HEK293T (cell line): ENCODE measurements around the gene ENDOU.

Experiments
- ARNT ChIP-seq: fragments of 450-650 bp; IDR thresholded peaks from 2 replicates; pipeline ENCODE4 v1.6.1; 2017; ENCODE audit warnings: mild to moderate bottlenecking
- BHLHE40 ChIP-seq: fragments of 450-650 bp; IDR thresholded peaks from 2 replicates; pipeline ENCODE4 v1.6.1; 2016; ENCODE audit warnings: mild to moderate bottlenecking, moderate library complexity, borderline replicate concordance
- CTBP1 ChIP-seq: fragments of 450-650 bp; IDR thresholded peaks from 2 replicates; pipeline ENCODE4 v1.6.1; 2016; ENCODE audit warnings: borderline replicate concordance
- ELF4 ChIP-seq: fragments of 450-650 bp; IDR thresholded peaks from 2 replicates; pipeline ENCODE4 v1.6.1; 2017; ENCODE audit warnings: antibody characterized with exemption
- FOXA1 ChIP-seq: fragments of 450-650 bp; IDR thresholded peaks from 2 replicates; pipeline ENCODE4 v1.6.1; 2016; ENCODE audit warnings: mild to moderate bottlenecking
- FOXK2 ChIP-seq: fragments of 450-650 bp; IDR thresholded peaks from 2 replicates; pipeline ENCODE4 v1.6.1; 2016; ENCODE audit warnings: mild to moderate bottlenecking
- FOXM1 ChIP-seq: fragments of 450-650 bp; IDR thresholded peaks from 2 replicates; pipeline ENCODE4 v1.6.1; 2017; ENCODE audit warnings: mild to moderate bottlenecking, borderline replicate concordance
- HDGF ChIP-seq: fragments of 450-650 bp; IDR thresholded peaks from 2 replicates; pipeline ENCODE4 v1.6.1; 2017; ENCODE audit warnings: antibody characterized with exemption, borderline replicate concordance
- L3MBTL2 ChIP-seq: fragments of 450-650 bp; conservative IDR thresholded peaks from 2 replicates; pipeline ENCODE4 v1.6.1; 2016; ENCODE audit warnings: mild to moderate bottlenecking
- LEF1 ChIP-seq: fragments of 450-650 bp; IDR thresholded peaks from 2 replicates; pipeline ENCODE4 v1.6.1; 2017; ENCODE audit warnings: mild to moderate bottlenecking, borderline replicate concordance
- SP1 ChIP-seq: fragments of 450-650 bp; IDR thresholded peaks from 2 replicates; pipeline ENCODE4 v1.6.1; 2017
- SUZ12 ChIP-seq: fragments of 450-650 bp; IDR thresholded peaks from 2 replicates; pipeline ENCODE4 v1.6.1; 2016; ENCODE audit warnings: mild to moderate bottlenecking
- TARDBP ChIP-seq: fragments of 450-650 bp; IDR thresholded peaks from 2 replicates; pipeline ENCODE4 v1.6.1; 2016
- TF ChIP-seq, protein P1 (sequence below): fragments of 450-650 bp; IDR thresholded peaks from 2 replicates; pipeline ENCODE4 v1.6.1; 2016

DNA sequence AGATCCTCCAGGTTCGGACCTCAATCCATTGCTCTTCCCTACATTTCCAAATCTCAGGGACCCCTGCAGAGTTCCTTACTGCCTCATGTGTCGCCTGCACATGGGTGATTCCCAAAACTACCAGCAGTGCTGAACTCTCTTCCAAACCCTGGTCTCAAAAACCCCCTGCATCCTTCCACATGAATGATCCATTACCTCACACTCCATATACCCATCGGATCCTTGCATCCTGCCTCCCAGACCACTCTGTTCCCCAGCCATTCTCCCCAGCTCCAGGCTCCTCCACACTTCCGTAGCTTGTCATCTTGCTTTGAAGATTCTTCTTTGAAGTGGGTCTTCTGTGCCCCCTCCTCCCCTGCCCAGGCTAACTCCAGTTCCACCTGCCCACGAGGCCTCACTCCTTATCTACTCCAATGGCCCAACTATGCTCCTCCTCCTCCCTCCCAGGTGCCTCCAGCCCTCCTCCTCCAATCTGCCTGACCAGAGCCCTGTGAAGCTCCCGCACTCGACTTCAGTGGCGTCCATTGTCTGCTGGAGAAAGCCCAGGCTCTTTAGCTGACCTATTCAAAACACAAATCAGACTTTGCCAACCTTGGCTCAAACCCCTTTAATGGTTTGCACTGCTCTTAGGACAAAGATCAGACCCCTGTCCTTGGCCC, 19.6 kb upstream of the ENDOU start:
- TF ChIP-seq FOXM1 (no peak), SUZ12 (no peak), SP1 (no peak), L3MBTL2 (no peak), HDGF (no peak), ARNT (no peak), FOXA1 (no peak), CTBP1 (no peak), TARDBP (no peak), ELF4 (no peak), BHLHE40 (no peak), LEF1 (no peak), FOXK2 (no peak)
- TF ChIP-seq, protein P1, sequence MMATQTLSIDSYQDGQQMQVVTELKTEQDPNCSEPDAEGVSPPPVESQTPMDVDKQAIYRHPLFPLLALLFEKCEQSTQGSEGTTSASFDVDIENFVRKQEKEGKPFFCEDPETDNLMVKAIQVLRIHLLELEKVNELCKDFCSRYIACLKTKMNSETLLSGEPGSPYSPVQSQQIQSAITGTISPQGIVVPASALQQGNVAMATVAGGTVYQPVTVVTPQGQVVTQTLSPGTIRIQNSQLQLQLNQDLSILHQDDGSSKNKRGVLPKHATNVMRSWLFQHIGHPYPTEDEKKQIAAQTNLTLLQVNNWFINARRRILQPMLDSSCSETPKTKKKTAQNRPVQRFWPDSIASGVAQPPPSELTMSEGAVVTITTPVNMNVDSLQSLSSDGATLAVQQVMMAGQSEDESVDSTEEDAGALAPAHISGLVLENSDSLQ, result no peak
